GM12873 (cell line): ENCODE results near the gene CTR9.

Experiments
- TF ChIP-seq, protein P1 (sequence below): IDR thresholded peaks from 2 replicates; pipeline ENCODE4 v1.5.1; 2012; ENCODE audit warnings: low read depth, mild to moderate bottlenecking, moderate library complexity, low read length, control low read depth; ENCODE audit not compliant: insufficient read depth; ENCODE audit errors: missing control alignments

CTR9 gene

DNA sequence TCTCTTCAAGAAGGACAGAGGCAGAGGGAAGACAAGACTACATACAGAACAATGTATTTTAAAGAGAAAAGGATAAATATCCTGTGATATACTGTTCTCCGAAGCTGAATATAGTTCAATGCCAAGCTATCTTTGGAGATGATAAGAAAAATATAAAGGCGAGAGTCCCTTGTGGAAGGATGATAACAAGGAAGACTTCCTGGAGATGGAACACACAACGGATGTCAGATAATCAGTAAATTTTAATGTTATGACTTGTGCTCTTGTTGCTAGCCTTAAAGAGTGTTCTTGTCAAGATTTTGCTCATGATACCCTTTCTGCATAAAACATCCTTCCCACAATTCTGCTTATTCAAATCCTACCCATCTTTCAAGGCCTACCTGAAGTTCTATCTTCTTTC is 6.8 kb upstream of the CTR9 start:
- TF ChIP-seq, protein P1, sequence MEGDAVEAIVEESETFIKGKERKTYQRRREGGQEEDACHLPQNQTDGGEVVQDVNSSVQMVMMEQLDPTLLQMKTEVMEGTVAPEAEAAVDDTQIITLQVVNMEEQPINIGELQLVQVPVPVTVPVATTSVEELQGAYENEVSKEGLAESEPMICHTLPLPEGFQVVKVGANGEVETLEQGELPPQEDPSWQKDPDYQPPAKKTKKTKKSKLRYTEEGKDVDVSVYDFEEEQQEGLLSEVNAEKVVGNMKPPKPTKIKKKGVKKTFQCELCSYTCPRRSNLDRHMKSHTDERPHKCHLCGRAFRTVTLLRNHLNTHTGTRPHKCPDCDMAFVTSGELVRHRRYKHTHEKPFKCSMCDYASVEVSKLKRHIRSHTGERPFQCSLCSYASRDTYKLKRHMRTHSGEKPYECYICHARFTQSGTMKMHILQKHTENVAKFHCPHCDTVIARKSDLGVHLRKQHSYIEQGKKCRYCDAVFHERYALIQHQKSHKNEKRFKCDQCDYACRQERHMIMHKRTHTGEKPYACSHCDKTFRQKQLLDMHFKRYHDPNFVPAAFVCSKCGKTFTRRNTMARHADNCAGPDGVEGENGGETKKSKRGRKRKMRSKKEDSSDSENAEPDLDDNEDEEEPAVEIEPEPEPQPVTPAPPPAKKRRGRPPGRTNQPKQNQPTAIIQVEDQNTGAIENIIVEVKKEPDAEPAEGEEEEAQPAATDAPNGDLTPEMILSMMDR, result no peak

DNA sequence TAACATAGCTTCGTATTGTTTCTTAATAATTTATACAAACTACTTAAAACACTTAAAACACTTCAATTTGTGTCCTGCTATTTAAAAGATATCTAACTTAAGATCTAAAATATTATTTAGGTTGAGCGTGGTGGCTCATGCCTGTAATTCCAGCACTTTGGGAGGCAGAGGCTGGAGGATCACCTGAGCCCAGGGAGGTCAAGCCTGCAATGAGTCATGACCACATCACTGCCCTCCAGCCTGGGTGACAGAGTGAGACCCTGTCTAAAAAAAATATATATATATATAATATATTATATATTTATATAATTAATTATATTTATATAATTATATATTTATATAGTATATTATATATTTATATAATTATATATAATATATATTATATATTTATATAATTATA is 4.2 kb upstream of the CTR9 start:
- TF ChIP-seq, protein P1, result no peak

DNA sequence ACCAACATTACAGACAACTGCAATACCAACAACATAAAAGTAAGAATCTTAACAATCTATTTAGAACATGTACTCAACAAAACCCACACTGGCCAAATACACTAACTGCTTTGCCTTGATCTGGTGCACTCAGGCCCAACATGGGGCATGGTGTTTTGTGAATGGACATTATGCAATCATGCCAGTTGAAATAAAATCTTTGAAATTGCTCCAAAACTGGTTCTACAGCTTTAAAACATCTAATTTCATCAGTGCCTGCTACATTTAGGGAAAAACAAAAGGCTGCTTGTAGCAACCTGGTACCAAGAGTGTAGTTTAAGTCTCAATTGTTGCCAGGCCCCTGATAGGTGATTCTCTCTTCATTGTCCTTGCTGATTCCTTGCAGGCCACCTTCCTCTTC is 3.3 kb upstream of the CTR9 start:
- TF ChIP-seq, protein P1, result no peak

DNA sequence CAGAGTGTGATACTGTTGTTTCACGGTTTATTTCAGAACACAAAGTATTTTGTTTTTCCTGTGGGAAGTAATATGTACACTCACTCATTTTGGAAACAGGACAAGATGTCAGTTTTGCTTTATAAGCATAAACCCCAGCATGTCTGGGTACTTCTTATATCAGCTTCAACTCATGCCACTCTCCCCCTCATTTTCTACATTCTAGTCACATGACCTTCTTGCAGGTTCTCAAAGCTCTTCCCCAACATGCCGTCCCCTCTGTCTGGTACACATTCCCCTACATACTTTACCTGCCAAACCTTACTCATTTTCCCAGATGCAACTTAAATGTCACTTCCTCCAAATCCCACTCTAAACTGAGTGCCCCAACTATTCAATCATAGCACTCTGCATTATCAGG is 1.6 kb upstream of the CTR9 start:
- TF ChIP-seq, protein P1, result no peak

DNA sequence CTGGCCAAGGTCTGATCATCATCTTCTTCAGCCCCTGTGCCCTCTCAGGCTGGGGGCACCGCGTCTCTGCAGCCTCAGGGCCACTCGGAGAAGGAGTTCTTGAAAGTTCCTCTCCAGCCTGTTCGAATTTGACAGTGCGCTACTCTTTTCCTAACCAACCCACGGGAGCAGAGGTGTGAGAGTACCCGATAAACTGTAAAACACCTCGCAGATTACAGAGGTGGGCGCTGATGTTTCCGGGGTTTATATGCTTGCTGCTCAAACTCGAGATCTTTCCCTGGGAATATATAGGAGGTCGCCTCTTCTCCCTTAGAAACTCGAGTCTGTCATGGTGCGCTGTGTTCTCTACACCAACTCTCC is 515 bp downstream of the CTR9 start:
- TF ChIP-seq, protein P1, result no peak

DNA sequence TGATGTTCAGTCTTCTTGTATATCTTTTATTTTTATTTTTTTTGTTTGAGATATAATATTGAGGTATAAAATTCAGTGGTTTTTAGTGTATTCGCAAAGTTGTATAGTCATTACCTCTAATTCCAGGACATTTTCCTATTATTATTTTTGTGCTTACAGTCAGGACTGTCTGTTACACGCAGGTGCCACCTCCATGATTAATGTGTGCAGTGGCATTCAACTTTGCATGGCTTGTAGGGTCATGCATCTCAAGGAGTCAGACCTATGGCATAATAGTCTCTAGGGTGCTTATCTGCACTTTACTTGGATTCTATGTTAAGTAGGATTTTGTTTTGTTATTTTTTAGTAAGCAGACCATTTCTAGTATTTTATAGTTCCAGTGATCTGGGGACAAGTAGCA is 1.0 kb downstream of the CTR9 start:
- TF ChIP-seq, protein P1, result no peak

DNA sequence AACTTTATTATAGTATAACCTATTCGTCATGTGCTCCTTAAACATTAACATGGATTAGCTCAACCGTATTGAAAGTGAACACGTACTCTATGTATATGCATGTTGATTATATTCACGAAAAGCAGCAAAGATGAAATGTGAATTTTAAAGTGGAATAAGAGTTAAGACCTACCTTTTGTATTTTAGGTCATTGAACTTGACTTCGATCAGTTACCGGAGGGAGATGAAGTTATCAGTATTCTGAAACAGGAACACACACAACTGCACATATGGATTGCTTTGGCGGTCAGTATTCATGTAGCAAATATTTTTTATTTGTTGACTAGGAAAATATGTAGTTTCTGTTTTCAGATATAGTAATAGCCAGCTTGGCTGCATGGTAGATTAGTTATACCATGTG is 1.4 kb downstream of the CTR9 start:
- TF ChIP-seq, protein P1, result no peak

DNA sequence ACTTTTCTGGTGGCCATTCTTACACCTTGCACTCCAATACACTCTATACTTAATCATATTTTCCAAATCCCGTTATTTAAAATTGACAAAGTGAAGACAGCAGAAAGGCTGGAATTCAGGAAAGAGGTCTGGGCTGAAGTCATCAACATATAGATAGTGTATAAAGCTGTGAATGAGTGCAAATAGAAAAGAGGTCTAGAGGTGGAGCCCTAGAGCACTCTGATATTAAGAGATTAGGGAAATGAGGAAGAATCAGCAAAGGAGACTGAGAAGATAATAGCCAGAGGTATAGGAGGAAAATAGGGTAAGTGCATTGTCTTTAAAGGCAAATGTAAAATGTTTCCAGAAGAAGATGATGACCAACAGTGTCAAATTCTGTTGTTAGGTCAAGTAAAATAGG is 7.9 kb downstream of the CTR9 start:
- TF ChIP-seq, protein P1, result no peak
